Fibroblast of villous mesenchyme (primary cell): Measurements from ENCODE around the gene EOLA1. TPM values are rescaled to one million over a fixed set of nuclear protein-coding genes. Genes with fewer than 3 reads are reported as not detected.

Experiments used
- DNase-seq: peaks from one replicate; pipeline ENCODE4 v3.0.0-alpha.2; 2010; ENCODE audit warnings: low read depth
- H3K4me3 ChIP-seq: 2 replicates; pipeline ENCODE4 v1.5.1; 2011; ENCODE audit warnings: low read depth, mild to moderate bottlenecking, low read length
- total RNA-seq: library from RNA; depleted of rRNA; stranded (reverse); fragments of >200 nt; gene quantifications from 2 replicates; pipeline ENCODE4 v1.2.3, GENCODE V29; 2012
- TF ChIP-seq, protein P1 (sequence below): IDR thresholded peaks from 2 replicates; pipeline ENCODE4 v1.5.1; 2012; ENCODE audit warnings: low read depth, mild to moderate bottlenecking, low read length; ENCODE audit not compliant: insufficient read depth

EOLA1 gene
- total RNA-seq: 11.7 and 12.2 TPM in 2 replicates

DNA sequence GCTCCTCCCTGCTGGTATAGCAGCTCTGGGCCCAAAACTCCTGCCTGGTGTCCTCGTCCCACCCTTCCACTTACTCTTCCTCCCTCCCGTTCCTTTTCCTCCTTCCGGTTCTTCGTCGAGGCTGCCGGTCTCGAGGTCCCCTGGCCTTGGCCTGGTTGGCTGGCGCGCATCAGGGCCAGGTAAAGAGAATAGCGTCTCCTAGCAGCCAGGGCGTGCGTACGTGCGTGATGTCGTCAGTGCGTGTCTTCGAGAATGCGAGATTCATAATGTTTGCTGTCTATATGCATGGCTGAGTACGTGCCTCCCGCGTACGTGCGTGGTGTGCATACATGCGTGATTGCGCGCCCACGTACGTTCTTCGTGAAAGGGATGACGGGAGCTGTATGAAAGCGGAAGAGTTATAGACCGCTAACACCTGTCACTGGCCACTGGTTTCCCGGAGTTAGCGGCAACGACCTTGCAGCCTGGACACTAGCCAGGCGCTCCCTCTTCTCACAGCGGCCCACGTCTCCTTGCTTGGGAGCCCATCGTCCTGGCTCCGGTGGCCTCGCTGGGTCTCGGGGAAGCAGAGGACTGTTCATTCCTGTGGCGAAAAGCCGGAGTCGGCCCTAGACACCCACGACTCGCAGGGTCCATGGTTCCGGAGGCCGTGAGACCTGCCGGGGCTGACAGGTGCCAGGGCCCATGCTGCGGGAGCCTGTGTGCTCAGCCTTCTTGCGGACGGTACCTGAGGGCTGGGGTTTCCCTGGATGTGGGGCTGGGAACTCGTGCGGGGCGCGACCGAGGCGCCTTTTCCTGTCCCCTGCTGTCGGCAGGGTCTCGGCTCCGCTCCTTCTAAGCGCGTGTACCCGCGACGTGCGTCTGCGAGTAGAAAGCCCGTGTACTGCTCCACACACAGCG, at the start of gene EOLA1:
TSS of gene EOLA1 (plus strand) at position 392 of the 900 bp plus-strand sequence. CDS start 4,619 bp downstream, outside the sequence.
- peak; percentile 97 for DNase-seq
- TF ChIP-seq, protein P1, sequence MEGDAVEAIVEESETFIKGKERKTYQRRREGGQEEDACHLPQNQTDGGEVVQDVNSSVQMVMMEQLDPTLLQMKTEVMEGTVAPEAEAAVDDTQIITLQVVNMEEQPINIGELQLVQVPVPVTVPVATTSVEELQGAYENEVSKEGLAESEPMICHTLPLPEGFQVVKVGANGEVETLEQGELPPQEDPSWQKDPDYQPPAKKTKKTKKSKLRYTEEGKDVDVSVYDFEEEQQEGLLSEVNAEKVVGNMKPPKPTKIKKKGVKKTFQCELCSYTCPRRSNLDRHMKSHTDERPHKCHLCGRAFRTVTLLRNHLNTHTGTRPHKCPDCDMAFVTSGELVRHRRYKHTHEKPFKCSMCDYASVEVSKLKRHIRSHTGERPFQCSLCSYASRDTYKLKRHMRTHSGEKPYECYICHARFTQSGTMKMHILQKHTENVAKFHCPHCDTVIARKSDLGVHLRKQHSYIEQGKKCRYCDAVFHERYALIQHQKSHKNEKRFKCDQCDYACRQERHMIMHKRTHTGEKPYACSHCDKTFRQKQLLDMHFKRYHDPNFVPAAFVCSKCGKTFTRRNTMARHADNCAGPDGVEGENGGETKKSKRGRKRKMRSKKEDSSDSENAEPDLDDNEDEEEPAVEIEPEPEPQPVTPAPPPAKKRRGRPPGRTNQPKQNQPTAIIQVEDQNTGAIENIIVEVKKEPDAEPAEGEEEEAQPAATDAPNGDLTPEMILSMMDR: no peak
- peak within 1 kb of the TSS; percentile 80 for H3K4me3 ChIP-seq

DNA sequence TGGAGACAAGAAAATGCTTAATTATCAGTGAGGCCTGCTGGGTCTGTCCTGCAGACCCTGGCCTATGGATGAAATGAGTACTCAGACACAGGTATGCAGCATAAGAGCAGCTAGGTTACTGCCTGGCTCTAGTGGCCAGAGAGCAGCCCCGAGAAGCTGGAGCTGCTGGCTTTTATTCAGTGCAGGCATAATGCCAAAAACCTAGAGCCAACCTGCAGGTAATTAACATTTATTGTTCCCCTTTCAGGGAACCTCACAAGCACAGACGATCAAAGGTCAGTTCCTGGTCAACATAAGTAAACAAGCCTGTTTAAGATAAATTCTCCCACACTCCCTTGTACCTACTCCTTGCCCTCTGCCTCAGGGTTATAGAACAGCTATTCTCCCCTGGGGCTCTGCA, 49.0 kb upstream of the EOLA1 start:
- TF ChIP-seq, protein P1: no peak
- DNase-seq: peak; percentile 10
- no peak overlapping the region for H3K4me3 ChIP-seq

DNA sequence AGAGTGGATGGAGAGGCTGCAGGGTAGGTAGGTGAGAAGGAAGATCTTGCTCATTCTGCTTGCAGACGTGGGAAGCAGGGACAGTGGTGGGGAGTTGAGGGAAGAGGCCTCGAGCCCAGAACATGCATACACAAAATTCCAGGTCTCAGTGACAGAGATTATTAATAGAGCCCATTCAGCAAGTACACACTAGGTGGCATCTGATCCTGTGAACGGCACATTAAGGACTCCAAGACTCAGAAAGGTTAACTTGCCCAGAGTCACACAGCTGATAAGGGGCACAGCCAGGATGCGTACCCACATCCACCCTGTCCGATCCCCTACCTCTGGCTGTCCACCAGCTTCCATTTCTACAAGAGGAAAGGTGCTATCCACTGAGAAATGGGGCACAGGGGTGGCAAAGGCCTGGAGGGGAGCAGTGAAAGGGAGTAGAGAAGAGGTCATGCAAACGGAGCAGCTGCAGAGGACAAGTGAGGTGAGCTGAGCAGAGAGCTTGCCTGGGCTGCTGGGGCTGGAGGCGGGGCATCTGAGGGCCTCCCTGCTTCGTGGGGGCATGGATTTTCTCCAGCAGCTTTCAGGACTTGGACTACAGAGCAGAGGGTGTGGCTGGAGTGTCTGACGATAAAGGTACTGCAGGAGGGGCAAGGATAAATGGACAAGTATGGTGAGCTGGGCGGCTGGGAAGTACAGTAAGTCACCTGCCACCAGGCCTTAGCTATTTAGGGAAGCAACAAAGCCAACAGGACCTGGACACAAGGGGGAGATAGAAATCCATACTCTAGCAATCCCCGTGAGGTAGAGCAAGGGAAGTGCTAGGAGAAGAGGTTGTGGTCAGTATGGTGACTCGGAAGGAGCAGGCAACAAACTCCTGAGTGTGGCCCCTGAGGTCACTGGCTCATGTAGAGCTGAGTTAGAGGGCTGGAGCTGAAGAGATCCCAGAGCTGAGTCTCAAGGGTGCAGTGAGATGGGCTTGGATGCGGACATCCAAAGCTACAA, 46.9 kb upstream of the EOLA1 start:
- DNase-seq: no peak
- no peak overlapping the region for H3K4me3 ChIP-seq
- TF ChIP-seq, protein P1: no peak

DNA sequence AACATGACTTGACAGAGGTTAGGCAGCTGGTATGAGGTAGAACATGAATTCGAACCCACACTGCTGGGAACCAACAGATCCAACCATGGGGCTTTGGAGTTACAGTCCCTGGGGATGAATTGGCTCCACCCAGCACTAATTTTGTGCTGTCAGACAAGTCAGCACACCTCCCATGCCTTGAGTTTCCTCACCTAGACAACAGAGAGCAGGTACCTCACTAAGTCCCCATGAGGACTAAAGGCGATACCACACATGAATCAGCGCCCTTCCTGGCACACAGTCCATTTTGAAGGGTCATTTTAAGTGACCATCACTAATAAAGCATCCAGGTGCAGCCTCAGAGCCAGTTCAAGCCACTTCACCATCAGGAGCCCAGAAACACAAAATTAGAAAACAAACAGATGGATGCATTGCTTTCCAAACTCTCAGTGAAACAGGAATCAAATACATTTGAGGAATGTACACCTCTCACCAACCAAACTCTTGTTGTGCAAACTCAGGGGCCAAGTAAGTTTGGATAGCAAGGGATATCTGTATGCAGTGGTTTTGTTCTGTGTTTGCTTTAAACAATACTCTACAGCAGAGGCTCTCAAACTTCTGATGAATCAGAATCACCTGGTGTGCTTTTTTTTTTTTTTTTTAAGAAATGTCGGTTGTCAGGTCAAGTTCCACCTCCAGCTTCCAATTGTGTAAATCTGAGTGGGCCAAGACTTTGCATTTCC, 45.8 kb upstream of the EOLA1 start:
- DNase-seq: no peak
- TF ChIP-seq, protein P1: no peak
- H3K4me3 ChIP-seq: no peak overlapping the region

DNA sequence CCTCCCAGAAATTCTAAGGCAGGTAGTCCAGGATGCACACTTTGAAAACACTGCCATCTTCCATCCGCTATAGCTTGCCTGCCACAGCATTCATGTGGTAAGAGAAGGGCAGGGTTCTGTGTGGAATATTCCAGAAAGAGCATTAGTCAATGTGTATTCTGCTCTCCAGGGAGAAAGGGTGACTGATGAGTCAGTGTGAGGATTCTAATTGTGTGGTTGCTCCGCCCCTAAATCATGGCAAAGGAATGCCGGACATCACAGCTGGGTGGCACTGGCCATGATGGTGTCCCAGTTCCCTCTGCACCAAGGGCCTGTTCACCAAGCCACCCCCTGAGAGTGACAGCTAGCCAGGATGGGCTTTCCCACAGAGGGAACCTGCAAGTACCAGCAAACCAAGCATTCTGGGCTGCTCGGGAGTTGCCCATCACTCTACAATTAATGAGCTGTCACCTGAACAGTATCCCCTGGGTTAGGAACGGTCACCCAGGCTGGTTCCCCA, 45.2 kb upstream of the EOLA1 start:
- TF ChIP-seq, protein P1: no peak

DNA sequence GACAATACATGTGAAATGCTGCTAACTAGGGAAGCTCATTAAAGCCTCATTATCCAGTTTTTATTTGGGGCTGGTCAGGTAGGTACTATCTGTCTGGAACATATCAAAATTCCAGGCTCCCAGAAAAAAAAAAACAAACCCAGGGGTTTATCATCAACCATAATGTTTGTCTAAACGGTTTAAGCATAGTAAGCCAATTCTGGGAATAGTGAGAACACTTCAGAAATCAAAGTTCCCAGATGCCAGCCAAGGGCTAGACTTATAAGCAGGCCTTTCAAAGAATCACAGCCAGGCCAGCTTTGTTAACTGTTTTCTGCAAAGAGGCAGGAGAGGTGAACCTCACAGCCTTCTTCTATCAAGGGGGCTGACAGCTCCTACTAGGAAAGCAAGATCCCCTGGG, 43.8 kb upstream of the EOLA1 start:
- H3K4me3 ChIP-seq: no peak overlapping the region
- TF ChIP-seq, protein P1: no peak
- DNase-seq: no peak

More for the DNA sequence above, 45.2 kb upstream of the EOLA1 start:
- peak; percentile 72 for DNase-seq
- no peak overlapping the region for H3K4me3 ChIP-seq
